ENCODE data around the gene CHRNA1.

- no peak for TF ChIP-seq POLR2A (IDR thresholded peaks at IDR 0.05)
- TF ChIP-seq CTCF (IDR thresholded peaks at IDR 0.05 in 8 of 11, conservative IDR thresholded peaks at IDR 0.05 in 3 of 11): no peak
- TF ChIP-seq POLR2AphosphoS5 (IDR thresholded peaks at IDR 0.05): no peak
These were observed 3.3 kb downstream of the CHRNA1 start for GRCh38 chr2:174760845-174761473.

All from spleen (tissue), 7 donors.